Parathyroid adenoma (tissue), 2 donors: ENCODE results near the gene ADAMTSL1.

ENCODE experiments used
- H2AFZ ChIP-seq: fragments of 300-600 bp; sonication (generic); one replicate; pipeline ENCODE4 v1.7.0; 2017; ENCODE audit warnings: antibody characterized with exemption, mild to moderate bottlenecking
- H3K27ac ChIP-seq: fragments of 300-600 bp; sonication (generic); one replicate; pipeline ENCODE4 v1.7.0; 2017
- H3K27me3 ChIP-seq: fragments of 300-600 bp; sonication (generic); one replicate; pipeline ENCODE4 v1.7.0; 2017; ENCODE audit warnings: low read length; ENCODE audit not compliant: control insufficient read depth, insufficient read depth
- H3K36me3 ChIP-seq: fragments of 300-600 bp; sonication (generic); one replicate; pipeline ENCODE4 v1.7.0; 2017; ENCODE audit warnings: low read length; ENCODE audit not compliant: control insufficient read depth, insufficient read depth
- H3K4me1 ChIP-seq: fragments of 300-600 bp; sonication (generic); one replicate; pipeline ENCODE4 v1.7.0; 2017; ENCODE audit warnings: control low read depth
- H3K4me2 ChIP-seq: fragments of 300-600 bp; sonication (generic); one replicate; pipeline ENCODE4 v1.7.0; 2017; ENCODE audit warnings: low read length
- H3K4me3 ChIP-seq: fragments of 300-600 bp; sonication (generic); one replicate; pipeline ENCODE4 v1.7.0; 2017; ENCODE audit warnings: low read depth, low read length
- H3K79me2 ChIP-seq: fragments of 300-600 bp; sonication (generic); one replicate; pipeline ENCODE4 v1.7.0; 2017; ENCODE audit warnings: control low read depth
- H3K9ac ChIP-seq: fragments of 300-600 bp; sonication (generic); one replicate; pipeline ENCODE4 v1.7.0; 2017; ENCODE audit warnings: mild to moderate bottlenecking
- H3K9me3 ChIP-seq: fragments of 300-600 bp; sonication (generic); one replicate; pipeline ENCODE4 v1.7.0; 2017; ENCODE audit warnings: low read length; ENCODE audit not compliant: control insufficient read depth
- TF ChIP-seq, protein P1 (sequence below): fragments of 300-600 bp; sonication (generic); IDR thresholded peaks from one replicate; pipeline ENCODE4 v1.7.0; 2017; ENCODE audit warnings: antibody characterized with exemption, mild to moderate bottlenecking
- donor health status: primary hyperparathyroidism.

The ADAMTSL1 gene

GRCh38 chr9:18636781-18637180 is 162.8 kb downstream of the ADAMTSL1 start:
- no peak overlapping the region for H2AFZ ChIP-seq
- no peak overlapping the region for H3K4me2 ChIP-seq
- H3K36me3 ChIP-seq: no peaks in the 10 kb centered on the region
- no peak overlapping the region for H3K4me3 ChIP-seq
- no peaks in the 10 kb centered on the region for H3K4me1 ChIP-seq
- TF ChIP-seq, protein P1, sequence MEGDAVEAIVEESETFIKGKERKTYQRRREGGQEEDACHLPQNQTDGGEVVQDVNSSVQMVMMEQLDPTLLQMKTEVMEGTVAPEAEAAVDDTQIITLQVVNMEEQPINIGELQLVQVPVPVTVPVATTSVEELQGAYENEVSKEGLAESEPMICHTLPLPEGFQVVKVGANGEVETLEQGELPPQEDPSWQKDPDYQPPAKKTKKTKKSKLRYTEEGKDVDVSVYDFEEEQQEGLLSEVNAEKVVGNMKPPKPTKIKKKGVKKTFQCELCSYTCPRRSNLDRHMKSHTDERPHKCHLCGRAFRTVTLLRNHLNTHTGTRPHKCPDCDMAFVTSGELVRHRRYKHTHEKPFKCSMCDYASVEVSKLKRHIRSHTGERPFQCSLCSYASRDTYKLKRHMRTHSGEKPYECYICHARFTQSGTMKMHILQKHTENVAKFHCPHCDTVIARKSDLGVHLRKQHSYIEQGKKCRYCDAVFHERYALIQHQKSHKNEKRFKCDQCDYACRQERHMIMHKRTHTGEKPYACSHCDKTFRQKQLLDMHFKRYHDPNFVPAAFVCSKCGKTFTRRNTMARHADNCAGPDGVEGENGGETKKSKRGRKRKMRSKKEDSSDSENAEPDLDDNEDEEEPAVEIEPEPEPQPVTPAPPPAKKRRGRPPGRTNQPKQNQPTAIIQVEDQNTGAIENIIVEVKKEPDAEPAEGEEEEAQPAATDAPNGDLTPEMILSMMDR: no peak
- no peaks in the 10 kb centered on the region for H3K79me2 ChIP-seq
- H3K9me3 ChIP-seq: no peaks in the 10 kb centered on the region
- H3K9ac ChIP-seq: no peak overlapping the region
- no peak overlapping the region for H3K27ac ChIP-seq
- H3K27me3 ChIP-seq: no peaks in the 10 kb centered on the region

- no peaks in the 10 kb centered on the region for H3K9me3 ChIP-seq
- H3K4me1 ChIP-seq: no peaks in the 10 kb centered on the region
- H3K27me3 ChIP-seq: no peaks in the 10 kb centered on the region
- no peak overlapping the region for H3K27ac ChIP-seq
- no peak overlapping the region for H3K4me2 ChIP-seq
- no peaks in the 10 kb centered on the region for H3K36me3 ChIP-seq
- H3K4me3 ChIP-seq: no peak overlapping the region
- TF ChIP-seq, protein P1: no peak
- H2AFZ ChIP-seq: no peak overlapping the region
- H3K9ac ChIP-seq: no peak overlapping the region
- no peaks in the 10 kb centered on the region for H3K79me2 ChIP-seq
These were observed 164.7 kb downstream of the ADAMTSL1 start for GRCh38 chr9:18638371-18639249.

- Histone ChIP-seq H3K27me3 (no peaks in the 10 kb centered on the region), H3K4me3 (no peak overlapping the region), H3K79me2 (no peaks in the 10 kb centered on the region), H2AFZ (no peak overlapping the region), H3K9ac (no peak overlapping the region), H3K4me2 (no peak overlapping the region), H3K9me3 (no peaks in the 10 kb centered on the region), H3K36me3 (no peaks in the 10 kb centered on the region), H3K4me1 (no peaks in the 10 kb centered on the region), H3K27ac (no peak overlapping the region)
- TF ChIP-seq, protein P1: no peak
These were observed 166.0 kb downstream of the ADAMTSL1 start for GRCh38 chr9:18639911-18640310.

DNA sequence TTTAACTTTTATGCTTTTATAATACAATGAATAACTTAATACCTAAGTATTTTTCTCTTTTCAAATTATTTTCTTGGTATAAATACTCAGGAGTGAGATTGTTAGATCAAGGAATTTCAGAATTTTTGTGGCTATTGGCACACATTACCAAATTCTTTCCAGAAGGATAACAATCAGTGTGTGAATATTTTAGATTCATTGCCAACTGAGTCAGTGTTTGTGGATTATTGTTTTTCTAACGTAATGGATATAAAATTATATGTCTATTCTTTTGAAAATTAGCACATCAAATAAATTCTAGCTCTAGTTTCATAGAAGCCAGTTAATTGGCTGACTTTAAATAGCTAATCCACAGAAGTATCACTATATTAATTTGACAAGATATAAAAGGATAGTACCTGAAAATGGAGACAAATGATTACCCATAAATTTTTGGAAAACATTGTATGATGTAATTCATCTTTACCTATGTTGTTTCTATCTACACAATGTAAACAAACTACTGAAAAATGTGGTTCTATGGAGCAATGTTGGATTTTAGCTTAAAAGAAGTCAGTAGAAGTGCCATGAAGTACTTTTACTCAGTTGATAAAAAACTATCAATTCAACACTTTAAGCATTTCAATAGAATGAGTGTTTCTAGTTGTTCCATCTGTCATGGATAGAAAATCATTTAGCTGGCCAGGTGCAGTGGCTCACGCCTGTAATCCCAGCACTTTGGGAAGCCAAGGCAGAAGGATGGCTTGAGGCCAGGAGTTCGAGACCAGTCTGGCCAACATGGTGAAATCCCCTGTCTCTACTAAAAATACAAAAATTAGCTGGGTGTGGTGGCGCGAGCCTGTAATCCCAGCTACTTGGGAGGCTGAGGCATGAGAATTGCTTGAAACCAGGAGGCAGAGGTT is 185.1 kb downstream of the ADAMTSL1 start:
- H3K9ac ChIP-seq: no peak overlapping the region
- no peaks in the 10 kb centered on the region for H3K27me3 ChIP-seq
- no peak overlapping the region for H2AFZ ChIP-seq
- no peaks in the 10 kb centered on the region for H3K9me3 ChIP-seq
- H3K4me2 ChIP-seq: no peak overlapping the region
- H3K4me1 ChIP-seq: peaks cover 2% of the 10 kb centered on the region
- no peak overlapping the region for H3K4me3 ChIP-seq
- no peaks in the 10 kb centered on the region for H3K79me2 ChIP-seq
- TF ChIP-seq, protein P1: no peak
- no peaks in the 10 kb centered on the region for H3K36me3 ChIP-seq
- no peak overlapping the region for H3K27ac ChIP-seq
